ENCODE results near the gene PACS2.
"Not testable (repeated sequence)": the region's sequence is repeated elsewhere in the genome, so short reads cannot be mapped to it uniquely, and the experiment has no call there.

The PACS2 gene

DNA sequence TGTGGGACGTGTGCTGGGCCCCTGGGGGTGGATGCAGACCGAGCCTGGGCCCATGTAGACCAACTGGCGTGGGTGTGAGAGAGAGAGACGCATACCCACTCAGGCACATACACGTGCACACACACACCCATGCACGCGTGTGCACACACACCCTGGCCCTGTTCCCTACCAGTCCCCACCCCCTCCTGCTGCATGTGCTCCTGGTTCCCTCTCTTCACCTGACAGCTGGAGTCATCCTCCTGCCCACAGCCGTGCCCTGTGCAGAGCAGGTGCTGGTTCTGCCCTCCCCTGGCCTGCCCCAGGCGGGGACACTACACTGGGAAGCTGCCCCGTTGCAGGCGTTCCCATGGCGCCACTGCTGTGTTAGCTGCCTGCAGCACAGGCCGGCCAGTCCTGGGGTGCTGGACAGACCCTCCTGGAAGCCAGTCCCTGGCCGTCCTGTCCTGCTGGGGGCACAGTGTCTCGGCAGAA is 18.5 kb downstream of the PACS2 start:
- no peak for DNase-seq

DNA sequence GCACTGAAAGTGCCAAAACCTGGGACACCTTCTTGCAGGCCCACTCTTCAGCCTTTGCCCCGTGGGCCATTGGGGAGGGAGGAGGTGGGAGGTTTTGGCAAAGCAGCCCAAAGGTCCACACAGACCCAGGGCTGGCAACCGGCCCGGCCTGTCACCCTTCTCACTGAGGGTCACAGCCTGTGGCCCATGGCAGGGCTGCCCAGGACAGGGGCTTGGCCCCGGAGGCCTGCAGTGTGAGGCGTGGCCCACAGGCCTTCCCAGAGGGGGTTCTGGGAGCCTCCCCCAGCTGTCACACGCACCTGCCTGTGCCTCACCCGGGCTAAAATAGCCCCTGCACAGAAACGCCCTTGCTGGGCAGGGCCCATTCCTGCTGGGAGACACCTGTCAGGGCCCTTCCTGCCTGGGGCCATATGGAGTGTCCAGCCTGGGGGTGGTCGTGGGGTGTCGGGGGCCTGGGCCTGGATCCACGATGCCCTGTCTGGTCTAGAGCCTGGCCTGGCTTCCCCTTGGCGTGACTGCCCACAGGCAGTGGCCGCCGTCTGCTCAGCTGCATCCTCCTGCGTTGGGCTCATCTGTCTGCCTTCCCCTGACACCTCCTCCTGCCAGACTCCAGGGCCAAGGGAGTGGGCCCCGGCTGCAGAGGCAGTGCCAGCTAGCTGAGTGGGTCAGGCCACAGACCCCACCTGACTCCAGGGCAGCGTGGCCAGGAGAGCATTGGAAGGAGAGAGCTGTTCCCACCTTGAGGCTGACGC is 19.2 kb downstream of the PACS2 start:
- no peak for DNase-seq

DNA sequence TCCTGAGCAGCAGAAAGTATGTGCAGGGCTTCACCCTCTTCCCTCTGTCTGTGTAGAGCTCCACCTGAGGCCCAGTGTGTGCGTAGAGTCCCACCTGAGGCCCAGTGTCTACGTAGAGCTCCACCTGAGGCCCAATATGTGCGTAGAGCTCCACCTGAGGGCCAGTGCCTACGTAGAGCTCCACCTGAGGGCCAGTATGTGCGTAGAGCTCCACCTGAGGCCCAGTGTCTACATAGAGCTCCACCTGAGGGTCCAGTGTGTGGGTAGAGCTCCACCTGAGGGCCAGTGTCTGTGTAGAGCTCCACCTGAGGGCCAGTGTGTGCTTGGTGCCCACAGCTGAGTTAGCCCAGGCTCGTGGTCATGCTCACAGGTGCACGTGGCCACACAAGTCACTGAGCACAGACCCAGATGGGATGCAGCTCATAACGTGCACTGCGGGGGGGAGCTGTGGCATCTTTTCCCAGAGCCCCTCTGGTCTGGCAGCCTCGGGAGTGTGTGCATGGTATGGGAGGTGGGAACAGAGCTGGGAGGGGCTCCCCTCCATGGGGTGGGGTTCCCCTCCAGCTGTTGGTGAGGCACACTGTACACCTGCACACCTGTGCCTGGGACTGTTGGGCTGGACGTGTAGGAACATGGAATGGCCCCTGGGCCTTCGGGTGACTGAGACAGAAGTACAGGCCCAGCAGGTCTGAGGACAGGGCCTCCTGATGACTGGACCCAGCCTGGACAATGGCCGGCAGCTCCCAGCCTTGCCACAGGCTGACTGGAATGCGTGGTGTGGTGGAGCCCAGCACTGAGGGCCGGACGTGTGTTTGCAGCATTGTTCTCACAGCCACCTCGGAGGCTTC is 20.1 kb downstream of the PACS2 start:
- no peak for DNase-seq

DNA sequence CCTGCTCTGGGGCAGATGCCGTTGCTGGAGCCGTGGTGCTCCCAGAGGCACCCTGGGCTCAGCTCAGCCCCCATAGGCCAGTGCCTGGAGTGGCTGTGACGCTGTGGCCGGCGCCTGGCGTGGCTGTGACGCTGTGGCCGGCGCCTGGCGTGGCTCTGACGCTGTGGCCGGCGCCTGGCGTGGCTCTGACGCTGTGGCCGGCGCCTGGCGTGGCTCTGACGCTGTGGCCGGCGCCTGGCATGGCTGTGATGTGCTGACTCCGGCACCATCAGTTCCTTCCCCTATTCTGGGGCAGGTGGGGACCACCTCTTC is 20.6 kb downstream of the PACS2 start:
- not testable (repeated sequence) for DNase-seq

DNA sequence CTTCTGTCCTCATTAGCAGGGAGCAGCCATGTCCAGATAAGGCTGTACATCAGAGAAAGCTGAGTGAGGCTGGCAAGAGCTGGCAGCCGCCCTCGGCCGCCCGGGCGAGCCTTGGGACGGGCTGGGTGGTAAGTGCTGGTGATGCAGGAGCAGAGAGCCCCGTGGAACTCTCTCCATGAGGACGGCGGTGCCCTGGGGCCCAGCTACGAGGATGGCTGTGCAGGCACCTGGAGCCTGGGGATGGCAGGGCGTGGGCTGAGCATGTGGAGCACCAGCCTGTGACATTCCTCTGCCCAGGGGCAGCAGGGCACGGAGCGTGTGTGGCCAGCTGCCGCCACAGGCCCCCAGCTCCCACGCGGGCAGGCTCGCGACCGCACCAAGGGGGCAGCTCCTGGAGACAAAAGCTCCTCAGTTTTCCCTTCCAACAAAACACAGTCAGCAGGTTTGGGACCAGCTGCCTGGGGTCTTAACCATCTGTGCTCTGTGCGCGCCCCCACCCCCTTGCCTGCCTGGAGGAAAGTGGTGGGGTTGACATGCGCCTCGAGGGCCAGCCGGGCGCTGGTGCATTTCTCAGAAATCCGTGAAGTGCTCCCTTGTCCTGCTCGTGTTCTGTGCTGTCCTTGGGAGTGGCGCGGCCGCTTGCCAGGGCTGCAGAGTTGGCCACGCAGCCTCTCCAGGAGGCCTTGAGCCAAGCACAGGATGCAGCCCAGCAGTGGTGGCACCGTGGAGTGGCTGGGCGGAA is 21.4 kb downstream of the PACS2 start:
- DNase-seq = no peak

DNA sequence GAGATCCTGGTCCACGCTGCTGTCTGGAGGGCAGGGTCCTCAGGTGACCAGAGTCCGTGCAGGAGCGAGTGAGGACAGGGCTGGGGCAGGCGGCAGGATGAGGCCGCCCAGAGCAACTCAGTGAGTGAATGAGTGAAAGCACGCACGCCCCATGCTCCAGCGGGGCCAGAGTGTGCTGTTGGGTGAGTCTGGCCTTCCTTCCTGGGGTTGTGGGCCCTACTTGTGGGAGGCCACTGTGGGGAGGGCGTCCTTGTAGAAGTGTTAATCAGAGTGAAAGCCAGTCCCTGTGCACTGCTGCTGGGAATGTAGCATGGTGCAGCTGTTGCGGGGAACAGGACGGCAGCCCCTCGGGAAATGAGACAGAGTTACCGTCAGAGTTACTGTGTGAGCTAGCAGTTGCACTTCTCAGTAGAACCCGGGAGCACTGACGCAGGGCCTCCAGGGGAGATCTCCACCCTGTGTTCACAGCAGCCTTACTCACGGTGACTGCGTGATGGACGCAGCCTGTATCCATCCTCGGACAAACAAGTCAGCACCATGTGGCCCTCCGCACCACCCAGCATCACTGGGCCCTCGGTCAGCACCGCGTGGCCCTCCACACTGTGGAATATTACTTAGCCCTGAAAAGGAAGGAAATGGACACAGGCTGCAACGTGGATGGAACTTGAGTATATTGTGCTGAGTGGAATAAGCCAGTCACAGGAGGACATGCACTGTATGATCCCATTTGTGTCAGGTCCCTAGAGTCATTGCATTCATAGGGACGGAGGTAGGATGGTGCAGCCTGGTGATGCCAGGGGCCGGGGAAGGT is 22.1 kb downstream of the PACS2 start:
- no peak for DNase-seq

DNA sequence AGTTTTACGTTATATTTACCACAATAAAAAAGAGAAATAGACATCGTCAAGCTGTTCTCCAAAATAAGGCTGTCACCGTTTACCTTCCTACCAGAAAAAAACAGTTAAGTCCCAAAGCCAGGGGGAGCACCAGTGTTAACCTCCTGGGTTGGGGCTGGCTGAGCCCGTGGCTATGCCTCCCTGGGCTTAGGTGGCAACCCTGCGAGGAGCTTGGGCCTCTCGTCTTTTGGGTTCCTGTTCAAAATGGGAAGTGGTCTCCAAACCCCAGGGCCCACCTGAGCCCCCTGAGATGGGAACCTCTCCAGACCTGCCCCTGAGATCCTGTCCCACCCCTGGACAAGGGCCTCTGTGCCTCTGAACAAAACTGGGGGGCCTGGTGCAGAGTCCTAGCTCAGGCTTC is 22.9 kb downstream of the PACS2 start:
- DNase-seq = no peak

DNA sequence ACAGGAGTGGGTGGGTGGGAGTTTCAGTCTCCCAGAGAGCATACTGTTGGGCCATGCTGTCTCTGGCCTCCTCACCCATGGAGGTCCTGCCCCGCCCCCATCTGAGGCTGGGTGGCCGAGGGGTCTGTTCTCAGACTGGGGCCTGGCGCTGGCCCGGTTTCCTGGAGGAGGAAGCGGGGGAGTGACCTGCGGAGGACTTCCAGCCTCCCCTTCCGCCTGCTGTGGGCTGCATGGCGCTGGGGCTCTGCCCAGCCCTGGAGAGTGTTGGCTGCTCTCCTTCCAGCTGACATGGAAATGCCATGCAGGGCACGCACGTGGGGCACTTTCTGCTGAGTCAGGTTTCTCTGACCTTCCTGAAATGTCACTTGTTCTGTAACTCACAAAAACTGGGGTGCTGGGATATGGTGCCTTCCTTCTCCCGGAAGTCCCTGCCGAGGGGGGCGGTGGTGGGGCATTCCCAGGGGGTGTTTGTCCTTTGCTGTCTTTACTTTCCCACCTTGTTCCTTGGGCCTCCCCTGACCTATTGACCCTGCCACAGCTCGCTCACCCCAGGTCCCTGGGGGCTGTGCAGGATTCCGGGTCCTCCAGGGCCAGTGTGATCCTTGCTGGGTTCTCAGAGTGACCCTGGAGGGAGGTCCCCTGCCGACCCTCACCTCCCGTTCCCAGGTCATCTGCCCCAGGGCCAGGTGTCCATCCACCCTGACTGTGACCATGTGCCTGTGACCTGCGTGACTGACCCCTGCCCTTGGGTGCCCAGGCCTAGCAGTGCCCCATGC is 23.6 kb downstream of the PACS2 start:
- peak; percentile 47 to 79 (median 70) for DNase-seq

DNA sequence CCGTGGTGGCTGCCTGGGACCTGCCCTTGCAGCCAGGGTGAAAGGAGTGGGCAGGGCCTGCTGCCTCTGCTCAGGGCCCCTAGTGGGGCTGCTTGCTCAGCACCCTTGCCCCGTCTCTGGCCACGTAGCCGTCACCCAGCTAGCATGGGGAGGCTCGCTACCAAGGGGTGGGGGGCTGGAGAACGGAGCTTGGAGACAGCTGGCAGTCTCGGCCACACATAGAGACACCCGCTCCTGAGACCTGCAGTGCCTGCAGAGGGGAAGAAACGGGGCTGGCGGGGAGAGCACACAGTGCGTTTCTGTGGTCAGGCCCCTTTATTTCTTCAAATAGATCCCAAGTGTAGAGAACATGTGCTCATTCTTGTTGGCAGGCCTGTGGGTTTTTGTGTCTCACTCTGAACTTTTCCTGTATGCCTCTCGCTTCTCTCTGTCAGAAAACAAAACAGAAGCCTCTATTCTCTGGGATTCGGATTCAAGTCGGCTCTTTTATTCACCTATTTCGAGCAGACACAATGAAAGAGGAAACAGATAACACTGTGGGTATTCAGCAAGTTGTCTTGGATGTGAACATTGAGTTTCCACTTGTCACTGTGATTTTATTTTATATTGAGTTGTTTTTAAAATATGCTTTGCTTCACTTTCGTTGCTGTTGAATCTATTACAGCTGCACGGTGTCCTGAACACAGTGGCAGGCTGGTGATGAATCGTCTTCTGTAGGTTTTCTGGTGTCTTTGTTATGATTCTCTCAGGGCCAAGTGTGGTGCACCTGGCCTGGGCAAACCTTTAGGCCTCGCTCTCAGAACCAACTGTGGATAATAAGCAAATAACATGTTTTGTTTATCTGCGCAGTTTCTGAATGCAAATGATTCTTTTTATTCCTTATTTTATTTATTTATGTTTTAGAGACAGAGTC is 26.5 kb downstream of the PACS2 start:
- DNase-seq = no peak

DNA sequence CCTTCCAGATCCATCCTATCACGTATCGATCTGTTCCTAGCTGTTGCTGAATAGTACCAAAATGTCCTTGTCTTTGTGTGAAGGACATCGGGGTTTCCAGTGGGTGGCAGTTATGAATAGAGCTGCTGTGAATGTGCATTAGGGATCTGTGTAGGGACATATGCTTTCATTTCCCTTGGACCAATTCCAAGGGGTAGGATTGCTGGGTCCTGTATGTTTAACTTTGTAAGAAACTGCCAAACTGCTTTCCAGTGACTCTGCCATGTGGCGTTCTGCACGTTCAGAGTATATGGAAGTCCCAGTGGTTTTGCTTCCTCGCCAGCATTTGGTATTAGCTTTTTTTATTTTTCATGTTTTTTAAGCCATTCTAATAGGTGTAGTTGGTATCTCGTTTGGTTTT is 28.6 kb downstream of the PACS2 start:
- peak in 3 of 4 experiments; percentile 35 to 57 (median 42) for DNase-seq

DNA sequence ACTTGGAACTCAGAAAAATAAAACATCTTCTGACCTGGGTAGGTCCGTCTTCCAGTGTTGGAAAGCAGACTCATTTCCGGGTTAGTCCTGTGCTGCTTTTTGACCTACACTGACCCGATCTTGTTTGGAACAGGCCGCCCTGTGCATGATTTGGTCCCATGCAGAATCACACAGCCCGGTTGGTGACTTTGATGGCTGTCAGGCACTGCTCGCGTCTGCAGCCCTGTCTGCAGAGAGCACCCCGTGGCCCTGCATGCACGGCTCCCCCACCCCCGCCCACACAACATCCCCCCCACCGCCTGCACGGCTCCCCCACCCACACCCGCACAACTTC is 31.6 kb downstream of the PACS2 start:
- no peak for DNase-seq

DNA sequence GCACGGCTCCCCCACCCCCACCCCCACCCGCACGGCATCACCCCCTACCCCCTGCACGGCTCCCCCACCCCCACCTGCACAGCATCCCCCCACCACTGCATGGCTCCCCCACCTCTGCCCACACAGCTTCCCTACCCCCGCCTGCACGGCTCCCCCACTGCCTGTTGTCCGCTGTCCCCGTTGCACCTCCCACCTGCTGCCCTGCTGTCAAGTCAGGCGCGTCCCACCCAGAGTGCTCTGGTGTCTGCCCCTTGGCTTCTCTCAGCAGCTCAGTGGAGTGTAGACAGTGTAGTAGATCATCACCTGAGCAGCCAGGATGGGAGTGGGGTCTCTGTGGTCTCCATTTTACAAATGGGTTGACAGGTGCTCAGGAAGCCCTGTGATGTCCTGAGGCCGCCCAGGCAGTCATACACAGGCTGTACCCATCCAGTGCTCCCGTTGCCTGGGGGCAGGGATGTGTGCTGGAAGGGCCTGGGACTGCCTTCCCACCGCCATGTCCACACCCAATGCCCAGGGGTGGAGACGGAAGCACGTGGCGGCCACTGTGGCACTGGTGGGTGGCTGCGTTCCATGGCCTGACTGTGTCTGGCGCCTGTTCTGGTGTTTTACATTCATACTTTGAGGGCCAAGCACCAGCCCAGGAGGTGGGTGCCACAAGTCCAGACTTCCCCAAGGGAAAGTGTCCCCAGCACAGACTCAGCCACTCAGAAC is 32.5 kb downstream of the PACS2 start:
- no peak for DNase-seq

DNA sequence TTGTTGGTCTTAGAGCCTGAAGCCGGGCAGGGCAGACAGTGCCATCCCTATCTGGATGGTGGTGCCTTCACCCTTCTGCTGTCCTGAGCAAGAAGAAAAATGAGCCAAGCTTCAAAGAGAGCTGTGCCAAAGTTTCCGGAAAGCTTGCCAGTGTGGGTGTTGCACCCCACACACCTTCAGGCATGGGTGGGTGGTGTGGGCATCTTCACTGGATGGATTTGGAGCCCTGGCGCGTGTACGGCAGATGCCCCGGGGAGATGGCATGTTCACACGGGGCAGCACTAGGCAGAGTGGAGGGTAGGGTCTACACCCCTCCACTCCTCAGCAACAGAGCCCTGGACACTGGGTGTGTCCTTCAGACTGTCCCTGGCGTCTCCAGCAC is 33.0 kb downstream of the PACS2 start:
- DNase-seq = no peak

DNA sequence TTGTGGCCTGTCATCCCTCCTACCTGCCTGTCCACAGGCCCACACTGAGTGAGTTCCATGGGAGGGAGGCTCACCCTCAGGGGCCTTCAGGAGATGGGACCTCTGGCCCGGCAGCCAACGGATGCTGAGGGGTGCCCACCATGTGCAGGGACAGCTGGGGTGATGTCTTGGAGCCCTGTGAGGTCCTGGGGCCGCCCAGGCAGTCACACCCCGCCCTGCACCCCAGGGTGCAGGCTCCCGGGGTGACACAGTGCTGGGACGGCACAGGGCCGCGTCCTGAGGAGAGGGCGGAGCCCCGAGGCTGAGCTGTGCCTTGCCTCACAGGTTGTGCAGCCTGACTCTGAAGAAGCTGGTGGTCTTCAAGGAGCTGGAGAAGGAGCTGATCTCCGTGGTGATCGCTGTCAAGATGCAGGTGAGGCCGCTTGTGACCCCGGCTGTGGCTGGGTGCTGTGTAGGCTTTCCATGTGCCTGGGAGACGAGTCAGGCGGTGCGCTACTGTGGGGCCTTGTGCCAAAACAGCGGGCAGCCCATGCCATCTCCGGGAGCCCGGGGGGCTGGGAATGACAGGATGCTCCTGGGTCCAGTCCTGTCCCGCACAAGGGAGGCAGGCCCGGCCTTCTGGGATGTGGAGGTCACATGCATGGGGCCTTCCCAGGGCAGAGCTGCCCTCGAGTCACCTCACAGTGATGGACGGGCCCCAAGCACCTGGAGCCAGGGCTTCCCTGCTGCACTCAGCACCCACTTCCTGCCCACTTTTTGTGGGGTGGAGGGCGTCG is 33.8 kb downstream of the PACS2 start:
- no peak for DNase-seq

DNA sequence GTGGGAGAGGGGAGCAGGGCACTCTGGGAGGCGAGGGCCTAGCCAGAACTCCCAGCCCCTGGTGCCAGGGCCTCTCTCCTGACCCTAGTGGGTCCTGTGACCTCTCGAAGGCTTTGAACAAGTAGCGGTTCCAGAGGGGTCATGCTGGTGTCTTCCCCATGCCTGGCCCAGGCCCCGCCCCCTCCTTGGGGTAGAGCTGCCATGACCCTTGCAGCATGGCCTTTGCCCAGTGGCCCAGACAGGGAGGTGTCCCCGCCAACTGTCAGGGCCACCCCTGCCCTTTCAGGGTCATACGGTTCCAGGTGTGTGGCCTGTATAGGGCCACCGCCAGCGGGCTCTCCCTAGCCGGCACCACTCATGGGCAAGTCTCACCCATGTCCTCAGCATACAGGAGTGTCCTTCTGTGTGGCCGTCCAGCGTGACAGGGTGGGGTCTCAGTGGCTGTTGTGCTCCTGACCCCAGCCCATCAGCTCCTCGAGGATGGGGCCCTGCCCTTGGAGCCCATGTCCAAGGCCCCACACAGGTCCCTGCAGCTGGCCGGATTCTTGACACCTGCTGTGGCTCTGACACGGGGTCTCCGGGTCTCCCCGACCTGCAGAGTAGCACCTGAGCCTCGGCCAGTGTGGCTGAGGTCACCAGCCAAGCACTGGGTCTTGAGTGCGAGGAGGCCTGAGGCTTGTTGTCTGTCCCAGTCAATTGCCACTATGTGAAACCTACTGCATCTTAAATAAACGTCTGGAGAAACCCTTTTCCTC is 34.6 kb downstream of the PACS2 start:
- DNase-seq = no peak

DNA sequence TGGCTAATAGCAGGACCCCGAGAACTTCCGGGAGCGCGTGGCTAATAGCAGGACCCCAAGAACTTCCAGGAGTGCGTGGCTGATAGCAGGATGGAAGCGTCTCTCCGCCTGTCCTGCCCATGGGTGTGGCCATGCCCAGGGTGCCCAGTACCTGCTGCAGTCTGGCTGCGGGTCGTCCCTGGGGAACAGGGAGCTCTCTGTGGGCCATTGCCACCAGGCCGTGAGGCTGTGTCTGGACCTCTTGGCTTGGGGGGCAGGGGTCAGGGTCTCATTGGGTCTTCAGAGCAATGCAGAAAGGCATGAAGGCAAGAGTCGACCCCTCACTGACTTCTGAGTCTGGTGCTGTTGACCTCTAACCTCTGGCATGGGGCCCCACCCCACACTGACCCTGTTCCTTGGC is 35.4 kb downstream of the PACS2 start:
- no peak for DNase-seq

DNA sequence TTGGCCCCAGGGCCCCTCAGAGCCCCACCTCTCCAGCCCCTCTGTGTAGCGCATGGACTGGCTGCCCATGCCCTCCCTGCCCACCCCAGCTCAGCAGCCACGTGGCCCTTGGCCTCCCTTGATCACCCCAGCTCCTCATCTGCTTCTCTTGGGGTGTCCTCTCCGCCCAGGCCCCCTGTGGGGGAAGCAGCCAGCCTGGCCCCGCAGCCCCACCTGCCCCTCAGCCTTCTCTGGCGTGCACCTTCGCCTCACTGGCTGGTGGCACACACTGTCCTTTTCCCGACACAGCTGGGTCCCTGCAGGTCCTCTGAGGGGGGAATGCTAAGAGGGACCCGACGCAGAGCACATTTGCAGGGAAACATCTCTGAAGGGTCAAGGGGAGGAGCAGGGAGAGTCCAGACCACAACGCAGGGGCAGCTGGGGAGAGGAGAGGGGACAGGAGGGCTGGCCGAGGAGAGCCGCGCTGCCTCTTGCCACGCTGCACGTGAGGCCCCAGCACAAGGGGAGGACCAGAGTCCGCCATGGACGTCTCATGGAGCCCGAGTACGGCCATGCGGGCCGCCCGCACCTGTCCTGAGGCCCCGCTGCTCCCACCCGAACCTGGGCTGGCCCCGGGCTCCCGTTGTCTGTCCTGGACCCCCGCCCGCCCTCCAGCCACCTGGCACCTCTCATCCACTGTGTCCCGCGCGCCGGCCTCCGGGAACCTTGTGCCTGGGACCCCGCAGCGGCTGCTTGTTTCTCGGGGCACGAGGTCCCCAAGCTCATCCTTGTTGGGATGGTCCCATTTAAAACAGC is 36.1 kb downstream of the PACS2 start:
- DNase-seq = no peak

DNA sequence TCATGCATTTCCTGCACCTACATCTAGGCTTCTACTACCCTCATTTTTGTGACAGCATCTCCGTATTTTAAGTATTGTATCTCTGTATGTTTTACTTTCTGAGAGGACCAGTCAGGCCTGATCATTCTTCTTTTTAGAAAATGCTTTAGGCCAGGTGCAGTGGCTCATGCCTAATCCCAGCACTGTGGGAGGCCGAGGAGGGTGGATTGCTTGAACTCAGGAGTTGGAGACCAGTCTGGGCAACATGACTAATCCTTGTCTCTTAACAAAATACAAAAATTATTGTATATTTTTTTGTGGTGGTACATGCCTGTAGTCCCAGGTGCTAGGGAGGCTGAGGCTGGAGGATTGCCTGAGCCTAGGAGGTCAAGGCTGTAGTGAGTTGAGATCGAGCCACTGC is 36.9 kb downstream of the PACS2 start:
- DNase-seq = no peak
